Activated T-cell treated with anti-CD3 and anti-CD28 coated beads, Interleukin-2, amount 50 U/mL, for 4 hours (primary cell): ENCODE results near the gene MKRN3. TPM values are rescaled to one million over a fixed set of nuclear protein-coding genes. Genes with fewer than 3 reads are reported as not detected.

Source experiments
- ATAC-seq, 2 donors: fragments of 200-7000 bp; cut with Tn5 transposase; one replicate each; pipeline ENCODE4 v1.10.0; 2021
- DNase-seq: peaks from one replicate; pipeline ENCODE4 v3.0.0-alpha.2; 2020
- H3K27me3 Mint-ChIP-seq: one replicate; pipeline ENCODE4 v1.8.0; 2021; ENCODE audit warnings: low read depth, mixed read lengths
- H3K36me3 Mint-ChIP-seq: one replicate; pipeline ENCODE4 v1.8.0; 2022; ENCODE audit warnings: mixed read lengths; ENCODE audit not compliant: insufficient read depth
- H3K4me1 Mint-ChIP-seq: one replicate; pipeline ENCODE4 v1.8.0; 2021; ENCODE audit warnings: low read depth, mixed read lengths
- H3K4me3 Mint-ChIP-seq: one replicate; pipeline ENCODE4 v1.8.0; 2021; ENCODE audit warnings: mild to moderate bottlenecking, moderate library complexity, mixed read lengths
- H3K9me3 Mint-ChIP-seq: one replicate; pipeline ENCODE4 v1.8.0; 2021; ENCODE audit warnings: mixed read lengths
- total RNA-seq, 3 donors: library from RNA; stranded (reverse); gene quantifications; one replicate each; pipeline ENCODE4 v1.2.1, GENCODE V29; 2021

MKRN3 gene
- 1 to 10 TPM; 1.6 to 3.8 (median 2.1) TPM for total RNA-seq

DNA sequence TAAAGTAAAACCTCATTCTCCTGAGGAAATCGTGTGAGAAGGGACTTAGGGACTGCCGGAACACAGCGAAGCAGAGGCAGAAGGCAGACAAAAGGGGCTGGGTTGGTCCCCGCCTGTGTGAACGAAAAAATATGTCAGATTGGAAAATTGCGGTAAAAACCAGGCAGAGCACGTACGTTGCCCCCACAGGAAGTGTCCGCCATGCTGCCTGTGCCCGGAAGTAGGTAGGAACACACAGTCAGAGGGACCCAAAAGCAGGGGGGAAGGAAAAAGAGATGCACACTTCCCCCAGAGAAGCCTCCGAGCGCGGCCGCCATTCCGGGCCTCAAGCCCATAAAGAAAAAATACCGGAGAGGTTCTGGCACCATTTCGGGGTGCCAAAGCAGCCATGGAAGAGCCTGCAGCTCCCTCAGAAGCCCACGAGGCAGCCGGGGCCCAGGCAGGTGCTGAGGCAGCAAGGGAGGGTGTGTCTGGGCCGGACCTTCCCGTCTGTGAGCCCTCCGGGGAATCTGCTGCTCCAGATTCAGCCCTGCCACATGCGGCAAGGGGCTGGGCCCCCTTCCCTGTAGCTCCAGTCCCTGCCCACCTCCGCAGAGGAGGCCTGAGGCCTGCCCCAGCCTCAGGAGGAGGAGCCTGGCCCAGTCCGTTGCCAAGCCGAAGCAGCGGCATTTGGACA is at the start of gene MKRN3:
Gene MKRN3, plus strand, starts transcription at position 280 of the 676 bp plus-strand sequence. Its CDS starts 109 bp downstream, at position 389.
- H3K4me3 Mint-ChIP-seq: peak within 1 kb of the TSS; percentile 81
- no peaks in the 10 kb centered on the region for H3K9me3 Mint-ChIP-seq
- H3K27me3 Mint-ChIP-seq: peaks cover 6% of the 10 kb centered on the region
- ATAC-seq: peak; percentile 65 to 72
- H3K36me3 Mint-ChIP-seq: no peaks in the 10 kb centered on the region
- DNase-seq: peak; percentile 12
- H3K4me1 Mint-ChIP-seq: no peaks in the 10 kb centered on the region

DNA sequence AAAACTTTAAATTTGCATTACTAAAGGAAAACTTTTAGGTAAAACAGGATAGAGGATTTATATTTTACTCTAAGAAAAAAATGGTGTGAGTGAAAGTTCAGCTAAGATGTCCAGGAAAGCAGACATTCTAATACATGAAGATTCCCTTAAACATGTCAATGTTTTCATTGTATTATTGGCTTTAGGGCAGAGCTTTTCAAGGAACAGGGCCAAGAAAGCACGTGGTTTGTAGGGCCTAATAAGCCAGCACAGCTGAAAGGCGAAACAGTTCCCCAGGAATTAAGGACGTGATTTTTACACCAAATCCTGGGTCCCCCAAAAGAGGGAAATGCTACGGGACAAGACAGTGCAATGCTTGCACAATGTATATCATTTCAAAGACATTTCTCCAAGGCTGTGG is 48.6 kb upstream of the MKRN3 start:
- Mint-ChIP-seq H3K27me3 (peaks cover 4% of the 10 kb centered on the region), H3K4me3 (no peak overlapping the region), H3K9me3 (no peaks in the 10 kb centered on the region), H3K4me1 (no peaks in the 10 kb centered on the region), H3K36me3 (no peaks in the 10 kb centered on the region)
- ATAC-seq (no peak), DNase-seq (no peak)

DNA sequence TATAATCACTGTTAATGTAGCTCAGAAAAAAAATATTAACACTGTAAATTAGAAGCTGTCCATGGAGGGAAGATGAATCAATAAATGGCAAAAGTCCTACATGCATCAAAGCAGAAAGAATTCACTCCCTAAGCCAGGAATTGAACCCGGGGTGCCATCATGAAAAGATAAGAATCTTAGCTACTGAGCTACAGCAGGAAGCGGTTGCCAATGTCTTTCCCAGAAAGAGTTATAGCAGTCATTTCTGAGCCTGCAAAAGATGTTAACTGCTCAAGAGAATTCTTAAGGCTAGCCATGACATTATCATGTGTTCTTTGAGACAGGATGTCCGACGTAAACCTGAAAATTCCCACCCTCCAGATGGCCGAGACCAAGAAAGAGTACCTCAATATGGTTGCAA is 47.4 kb upstream of the MKRN3 start:
- no peaks in the 10 kb centered on the region for H3K9me3 Mint-ChIP-seq
- no peak for DNase-seq
- no peak for ATAC-seq
- no peaks in the 10 kb centered on the region for H3K36me3 Mint-ChIP-seq
- peaks cover 4% of the 10 kb centered on the region for H3K27me3 Mint-ChIP-seq
- H3K4me1 Mint-ChIP-seq: no peaks in the 10 kb centered on the region
- no peak overlapping the region for H3K4me3 Mint-ChIP-seq

DNA sequence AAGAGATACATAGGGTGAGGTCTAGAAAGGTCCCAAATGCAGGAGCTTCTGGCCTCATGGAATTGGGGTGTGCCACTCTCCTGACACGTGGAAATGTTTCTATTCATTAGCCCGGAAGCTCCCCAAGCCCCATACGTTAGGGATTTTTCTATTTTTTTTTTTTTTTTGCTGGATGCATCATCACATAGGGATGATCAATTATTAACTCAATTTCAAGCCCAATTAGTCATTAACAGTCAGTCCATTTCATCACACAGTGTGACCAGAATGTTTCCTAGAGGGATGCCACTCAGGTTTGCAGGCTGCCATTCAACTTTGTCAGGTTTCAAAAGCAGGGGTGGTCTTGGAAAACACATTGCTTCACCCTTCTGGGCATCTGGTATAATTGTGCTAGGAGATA is 40.7 kb upstream of the MKRN3 start:
- Mint-ChIP-seq H3K9me3 (no peaks in the 10 kb centered on the region), H3K36me3 (no peaks in the 10 kb centered on the region), H3K4me1 (no peaks in the 10 kb centered on the region), H3K4me3 (no peak overlapping the region), H3K27me3 (peaks cover 4% of the 10 kb centered on the region)
- ATAC-seq (no peak), DNase-seq (no peak)

DNA sequence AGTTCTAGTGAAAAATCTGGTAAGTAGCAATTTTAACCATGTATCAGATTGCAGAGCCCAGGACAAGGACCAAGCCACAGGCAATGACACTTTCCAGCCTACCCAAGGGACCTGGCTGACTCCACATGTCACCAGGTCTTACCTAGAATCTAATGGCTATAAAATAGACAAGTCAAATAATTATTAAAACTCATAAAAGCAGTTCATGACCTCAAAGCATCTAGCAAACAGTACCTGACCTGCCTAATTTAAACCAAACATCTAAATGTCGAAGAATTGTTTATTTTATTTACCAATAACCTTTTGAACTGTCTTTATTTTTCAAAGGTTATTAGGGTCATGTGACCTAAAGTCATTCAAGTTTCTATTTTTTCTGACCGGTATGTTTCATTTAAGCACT is 35.6 kb upstream of the MKRN3 start:
- H3K27me3 Mint-ChIP-seq: no peaks in the 10 kb centered on the region
- no peaks in the 10 kb centered on the region for H3K4me1 Mint-ChIP-seq
- no peaks in the 10 kb centered on the region for H3K9me3 Mint-ChIP-seq
- ATAC-seq: no peak
- no peaks in the 10 kb centered on the region for H3K36me3 Mint-ChIP-seq
- H3K4me3 Mint-ChIP-seq: no peak overlapping the region
- no peak for DNase-seq

DNA sequence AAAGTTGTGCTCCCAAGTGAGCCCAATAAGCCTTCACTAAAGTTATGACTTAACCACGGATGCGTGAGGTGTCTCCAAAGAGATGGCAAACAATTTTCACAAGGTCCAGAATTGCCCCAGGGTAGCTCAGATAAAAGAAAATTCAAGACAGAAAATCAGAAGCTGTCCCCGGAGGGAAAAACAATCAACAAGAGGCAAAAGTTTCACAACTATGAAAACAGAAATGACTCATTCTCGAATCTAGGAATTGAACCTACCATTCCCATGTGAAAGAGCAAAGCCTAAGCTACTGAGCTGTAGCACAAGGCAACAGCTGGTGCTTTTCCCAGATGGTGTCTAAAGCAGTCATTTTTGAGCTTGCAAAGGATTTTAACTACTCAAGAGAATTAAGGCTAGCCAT is 33.5 kb upstream of the MKRN3 start:
- no peaks in the 10 kb centered on the region for H3K27me3 Mint-ChIP-seq
- H3K4me3 Mint-ChIP-seq: no peak overlapping the region

DNA sequence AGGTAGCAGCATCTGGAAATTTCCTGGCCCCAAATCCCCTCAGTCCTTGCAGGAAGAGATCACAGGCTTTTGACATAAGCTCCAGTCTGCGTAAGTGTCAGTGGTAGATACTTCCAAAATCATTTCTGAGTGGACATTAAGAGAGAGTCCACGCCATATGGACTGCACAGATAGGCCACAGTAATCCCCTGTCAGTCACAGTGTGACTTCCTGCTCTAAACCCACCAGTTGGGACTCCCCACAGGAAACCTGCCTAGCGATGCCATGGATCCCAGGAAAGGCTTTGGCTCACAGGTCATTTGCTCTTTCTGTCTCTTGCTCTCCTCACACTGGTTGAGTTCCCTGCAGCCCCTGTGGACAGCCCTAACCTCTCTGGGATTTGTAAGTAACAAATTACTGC is 28.8 kb upstream of the MKRN3 start:
- ATAC-seq: no peak
- H3K4me1 Mint-ChIP-seq: no peaks in the 10 kb centered on the region
- H3K4me3 Mint-ChIP-seq: no peak overlapping the region
- DNase-seq: no peak
- no peaks in the 10 kb centered on the region for H3K27me3 Mint-ChIP-seq
- H3K9me3 Mint-ChIP-seq: peaks cover 6% of the 10 kb centered on the region
- no peaks in the 10 kb centered on the region for H3K36me3 Mint-ChIP-seq

More for the DNA sequence above, 33.5 kb upstream of the MKRN3 start:
- Mint-ChIP-seq H3K4me1 (no peaks in the 10 kb centered on the region), H3K36me3 (no peaks in the 10 kb centered on the region), H3K9me3 (peaks cover 3% of the 10 kb centered on the region)
- DNase-seq: no peak
- ATAC-seq: no peak

DNA sequence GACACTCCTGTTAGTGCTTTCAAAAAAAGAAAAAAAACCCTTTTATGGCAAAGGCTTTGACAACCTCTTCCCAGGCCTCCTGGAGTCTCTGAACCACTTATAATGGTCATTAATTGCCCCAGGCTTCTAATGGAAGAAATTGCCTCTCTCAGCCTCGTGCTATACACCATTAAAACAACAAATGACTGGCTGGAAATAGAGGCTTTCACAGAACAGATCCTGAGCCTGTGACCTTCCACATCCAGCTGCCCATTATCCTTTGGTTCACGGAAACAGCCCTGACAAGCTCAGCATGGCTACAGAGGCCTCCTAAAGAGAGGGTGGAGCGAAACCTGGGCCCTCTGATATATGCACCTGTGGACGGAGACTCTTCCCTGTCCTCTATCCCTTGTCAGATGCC is 26.8 kb upstream of the MKRN3 start:
- ATAC-seq (no peak), DNase-seq (no peak)
- H3K9me3 Mint-ChIP-seq: peaks cover 9% of the 10 kb centered on the region
- no peaks in the 10 kb centered on the region for H3K27me3 Mint-ChIP-seq
- no peaks in the 10 kb centered on the region for H3K4me1 Mint-ChIP-seq
- H3K4me3 Mint-ChIP-seq: no peak overlapping the region
- H3K36me3 Mint-ChIP-seq: no peaks in the 10 kb centered on the region

DNA sequence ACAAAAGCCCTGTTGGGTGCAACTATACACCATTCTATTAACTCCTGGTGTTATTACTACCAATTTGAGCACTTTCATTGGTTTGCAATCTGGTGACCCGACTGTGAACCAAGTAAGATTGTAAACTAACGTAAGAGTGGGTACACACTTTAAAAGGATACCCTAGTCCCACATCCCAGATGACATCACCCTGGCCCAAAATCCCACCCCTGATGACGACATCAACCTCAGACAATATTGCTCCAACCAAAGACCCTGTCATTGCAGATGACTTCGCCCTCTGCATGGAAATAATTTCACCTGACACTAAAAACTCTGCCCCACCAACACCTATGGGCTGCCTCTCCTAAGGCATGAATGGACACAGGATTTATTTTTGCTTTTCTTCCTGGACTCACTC is 25.6 kb upstream of the MKRN3 start:
- Mint-ChIP-seq H3K36me3 (no peaks in the 10 kb centered on the region), H3K27me3 (no peaks in the 10 kb centered on the region), H3K4me3 (no peak overlapping the region), H3K4me1 (no peaks in the 10 kb centered on the region), H3K9me3 (peaks cover 9% of the 10 kb centered on the region)
- ATAC-seq (no peak), DNase-seq (no peak)

DNA sequence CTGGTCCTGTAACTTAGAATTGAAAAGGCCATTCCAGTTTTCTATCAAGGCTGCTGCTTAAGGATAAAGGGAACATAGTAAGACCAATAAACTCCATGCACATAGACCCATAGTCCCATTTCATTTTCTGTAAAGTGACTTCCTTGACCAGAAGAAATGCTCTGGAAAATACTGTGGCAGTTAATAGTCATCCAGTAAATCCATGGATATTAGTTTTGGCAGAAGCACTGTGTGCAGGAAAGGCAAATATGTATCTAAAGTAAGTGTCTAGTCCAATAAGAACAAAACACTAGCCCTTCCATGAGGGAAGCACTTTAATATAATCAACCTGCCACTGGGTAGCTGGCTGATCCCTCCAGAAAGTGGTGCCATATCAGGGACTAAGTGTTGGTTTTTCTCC is 19.3 kb upstream of the MKRN3 start:
- Mint-ChIP-seq H3K9me3 (peaks cover 3% of the 10 kb centered on the region), H3K4me1 (no peaks in the 10 kb centered on the region), H3K4me3 (no peak overlapping the region), H3K36me3 (no peaks in the 10 kb centered on the region), H3K27me3 (no peaks in the 10 kb centered on the region)
- no peak for ATAC-seq
- DNase-seq: no peak

DNA sequence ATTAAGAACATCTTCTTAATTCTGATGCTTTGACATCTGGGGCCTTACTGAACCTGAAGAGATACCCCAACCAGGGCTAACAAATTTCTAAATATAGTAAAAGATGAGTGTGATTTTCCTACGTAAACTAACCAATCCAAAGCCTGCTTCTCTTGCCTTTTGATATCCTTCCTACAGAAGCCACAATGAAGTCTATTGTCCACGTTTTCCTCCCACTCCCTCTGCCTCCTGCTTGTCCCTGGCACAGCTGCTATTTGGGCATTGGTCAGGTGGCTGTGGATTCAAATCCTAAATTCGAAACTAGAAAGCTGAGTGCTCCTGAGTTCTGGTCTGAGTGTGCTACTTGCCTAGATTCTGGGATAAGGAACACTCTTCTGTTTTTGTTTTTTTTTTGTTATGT is 17.4 kb upstream of the MKRN3 start:
- Mint-ChIP-seq H3K36me3 (no peaks in the 10 kb centered on the region), H3K4me1 (no peaks in the 10 kb centered on the region), H3K9me3 (no peaks in the 10 kb centered on the region), H3K27me3 (no peaks in the 10 kb centered on the region), H3K4me3 (no peak overlapping the region)
- no peak for DNase-seq
- ATAC-seq: no peak

DNA sequence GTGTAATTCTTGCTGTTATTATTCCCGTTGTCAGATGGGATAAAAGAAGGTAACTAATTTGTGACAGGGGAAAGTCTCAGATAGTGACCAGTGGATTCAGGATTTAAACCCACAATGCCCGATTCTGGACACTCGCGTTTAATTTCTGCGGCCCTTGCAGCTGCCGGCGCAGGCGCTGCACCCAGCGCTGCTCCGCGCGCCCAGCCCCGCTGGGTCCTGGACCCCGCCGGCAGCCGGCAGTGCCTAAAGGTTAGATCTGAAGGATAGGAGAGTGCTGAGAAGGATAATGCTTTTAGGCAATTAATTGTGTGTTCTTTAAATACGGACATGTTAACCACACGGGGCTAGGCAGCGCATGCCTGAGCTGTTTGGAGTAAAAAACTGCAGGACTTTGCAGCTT is 3.6 kb upstream of the MKRN3 start:
- no peaks in the 10 kb centered on the region for H3K4me1 Mint-ChIP-seq
- H3K4me3 Mint-ChIP-seq: no peak overlapping the region
- peaks cover 6% of the 10 kb centered on the region for H3K27me3 Mint-ChIP-seq
- DNase-seq (no peak), ATAC-seq (no peak)
- no peaks in the 10 kb centered on the region for H3K36me3 Mint-ChIP-seq
- H3K9me3 Mint-ChIP-seq: no peaks in the 10 kb centered on the region

DNA sequence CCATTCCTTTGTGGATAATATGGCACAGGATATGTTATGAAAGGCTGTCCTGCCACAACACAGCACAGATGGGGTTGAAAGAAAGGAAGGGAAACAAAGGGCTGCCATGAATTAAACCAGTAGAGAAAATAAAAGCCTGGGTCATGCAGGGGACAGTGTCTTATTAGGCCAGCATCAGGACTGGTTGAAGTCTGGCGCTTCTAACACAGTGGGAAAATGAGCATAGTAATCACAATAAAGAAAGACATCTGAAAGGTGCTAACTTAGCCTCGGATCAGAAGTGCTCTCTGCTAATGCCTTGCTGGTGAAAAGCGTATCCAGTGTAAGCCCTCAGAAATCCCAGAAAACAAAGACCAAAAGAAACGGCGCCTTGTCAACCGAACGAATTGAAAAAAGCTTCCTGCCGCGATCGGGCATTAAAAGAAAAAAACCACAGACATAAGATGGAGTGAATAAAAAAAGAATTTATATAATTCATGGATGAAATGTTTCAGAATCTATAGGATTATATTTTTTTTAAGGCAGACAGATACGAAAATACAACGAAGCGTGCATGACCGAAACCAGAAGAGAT is 566 bp upstream of the MKRN3 start:
- peaks cover 6% of the 10 kb centered on the region for H3K27me3 Mint-ChIP-seq
- no peaks in the 10 kb centered on the region for H3K4me1 Mint-ChIP-seq
- no peak for DNase-seq
- no peak for ATAC-seq
- H3K36me3 Mint-ChIP-seq: no peaks in the 10 kb centered on the region
- H3K4me3 Mint-ChIP-seq: peak overlapping the region; percentile 81
- H3K9me3 Mint-ChIP-seq: no peaks in the 10 kb centered on the region

DNA sequence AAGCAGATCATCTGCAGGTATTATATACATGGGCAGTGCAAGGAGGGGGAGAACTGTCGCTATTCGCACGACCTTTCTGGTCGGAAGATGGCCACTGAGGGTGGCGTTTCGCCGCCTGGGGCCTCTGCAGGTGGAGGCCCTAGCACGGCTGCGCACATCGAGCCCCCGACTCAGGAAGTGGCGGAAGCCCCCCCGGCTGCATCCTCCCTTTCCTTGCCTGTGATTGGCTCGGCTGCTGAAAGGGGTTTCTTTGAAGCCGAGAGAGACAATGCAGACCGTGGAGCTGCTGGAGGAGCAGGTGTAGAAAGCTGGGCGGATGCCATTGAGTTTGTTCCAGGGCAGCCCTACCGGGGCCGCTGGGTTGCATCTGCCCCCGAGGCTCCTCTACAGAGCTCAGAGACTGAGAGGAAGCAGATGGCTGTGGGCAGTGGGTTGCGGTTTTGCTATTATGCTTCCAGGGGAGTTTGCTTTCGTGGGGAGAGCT is 639 bp downstream of the MKRN3 start:
- peaks cover 6% of the 10 kb centered on the region for H3K27me3 Mint-ChIP-seq
- no peaks in the 10 kb centered on the region for H3K9me3 Mint-ChIP-seq
- ATAC-seq (peak; percentile 56 to 65), DNase-seq (peak; percentile 6)
- no peaks in the 10 kb centered on the region for H3K4me1 Mint-ChIP-seq
- H3K4me3 Mint-ChIP-seq: peak overlapping the region; percentile 81
- no peaks in the 10 kb centered on the region for H3K36me3 Mint-ChIP-seq

DNA sequence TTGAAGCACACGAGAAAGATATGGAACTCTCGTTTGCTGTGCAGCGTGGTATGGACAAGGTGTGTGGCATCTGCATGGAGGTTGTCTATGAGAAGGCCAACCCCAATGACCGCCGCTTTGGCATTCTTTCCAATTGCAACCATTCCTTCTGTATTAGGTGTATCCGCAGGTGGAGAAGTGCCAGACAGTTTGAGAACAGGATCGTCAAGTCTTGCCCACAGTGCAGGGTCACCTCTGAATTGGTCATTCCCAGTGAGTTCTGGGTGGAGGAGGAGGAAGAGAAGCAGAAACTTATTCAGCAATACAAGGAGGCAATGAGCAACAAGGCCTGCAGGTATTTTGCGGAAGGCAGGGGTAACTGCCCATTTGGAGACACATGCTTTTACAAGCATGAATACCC is 1.2 kb downstream of the MKRN3 start:
- Mint-ChIP-seq H3K9me3 (no peaks in the 10 kb centered on the region), H3K36me3 (no peaks in the 10 kb centered on the region), H3K4me3 (peak overlapping the region; percentile 81), H3K4me1 (no peaks in the 10 kb centered on the region), H3K27me3 (peaks cover 6% of the 10 kb centered on the region)
- ATAC-seq (no peak), DNase-seq (no peak)
